SJCRH30 (cell line): Measurements from ENCODE around the gene AVPI1. TPM values are rescaled to one million over a fixed set of nuclear protein-coding genes. Genes with fewer than 3 reads are reported as not detected.

Experiments
- total RNA-seq: library from RNA; depleted of rRNA; stranded (reverse); fragments of >200 nt; shearing (Covaris generic); gene quantifications from 2 replicates; pipeline ENCODE4 v1.2.3, GENCODE V29; 2014; rRNA removed

Gene AVPI1
- total RNA-seq, 1 experiment from 2014 or later, result 11.2 TPM

Other genes starting within 250 kb of the AVPI1 start
- 46.9 and 51.4 TPM in 2 replicates for gene EXOSC1, start 241.2 kb downstream of the AVPI1 start, total RNA-seq
- 50.4 and 53.3 TPM in 2 replicates for gene ZDHHC16, start 241.1 kb downstream of the AVPI1 start, total RNA-seq
- gene MMS19, start 188.8 kb downstream of the AVPI1 start, total RNA-seq, result 77.3 and 83.7 TPM in 2 replicates
- 13.9 and 14.3 TPM in 2 replicates for gene UBTD1, start 188.3 kb downstream of the AVPI1 start, total RNA-seq
- 0.26 and 0.51 TPM in 2 replicates for gene ANKRD2, start 114.5 kb downstream of the AVPI1 start, total RNA-seq
- gene HOGA1, start 102.9 kb downstream of the AVPI1 start, total RNA-seq, result 1.7 and 3.5 TPM in 2 replicates
- gene C10orf62, start 97.5 kb downstream of the AVPI1 start, total RNA-seq, result 0.75 and 0.84 TPM in 2 replicates
- gene MORN4, start 53.7 kb downstream of the AVPI1 start, total RNA-seq, result 1.9 and 2.9 TPM in 2 replicates
- 19.4 and 20.1 TPM in 2 replicates for gene PI4K2A, start 46.6 kb downstream of the AVPI1 start, total RNA-seq
- 29.8 and 30.4 TPM in 2 replicates for gene MARVELD1, start 26.5 kb upstream of the AVPI1 start, total RNA-seq
- 20.7 and 27.1 TPM in 2 replicates for gene ZFYVE27, start 49.9 kb upstream of the AVPI1 start, total RNA-seq
- gene SFRP5, start 84.8 kb upstream of the AVPI1 start, total RNA-seq, result not detected in 2 replicates
- gene GOLGA7B, start 162.6 kb upstream of the AVPI1 start, total RNA-seq, result 0.35 and 0.93 TPM in 2 replicates